HL-60/S4 treated with phorbol 12-myristate 13-acetate at 8.2 ng/mL for 4 days and 3 days (cell line): ENCODE data around the gene KCTD15.

Experiments used
- in situ Hi-C: fragments of 300-500 bp; cut with MboI; formaldehyde crosslinking; loops from 2 replicates; pipeline ENCODE4 v1.15.0; 2022; ENCODE audit warnings: low sequenced_read_pairs

KCTD15 gene

GRCh38 chr19:33832633-33833032, 36.0 kb downstream of the KCTD15 start:
- in situ Hi-C loops: no loop called here

GRCh38 chr19:33840382-33840781, 43.7 kb downstream of the KCTD15 start:
- in situ Hi-C loops: no loop called here

- in situ Hi-C loops: no loop called here
These were observed 44.1 kb downstream of the KCTD15 start for GRCh38 chr19:33840783-33841182.

- in situ Hi-C loops: no loop called here
These were observed 45.0 kb downstream of the KCTD15 start for GRCh38 chr19:33841685-33842084.

GRCh38 chr19:33844478-33844877, 47.8 kb downstream of the KCTD15 start:
- in situ Hi-C loops: no loop called here

GRCh38 chr19:33845498-33845897, 48.8 kb downstream of the KCTD15 start:
- in situ Hi-C loops: no loop called here

GRCh38 chr19:33849551-33850147, 53.0 kb downstream of the KCTD15 start:
- in situ Hi-C loops: no loop called here

- in situ Hi-C loops: no loop called here
These were observed 62.3 kb downstream of the KCTD15 start for GRCh38 chr19:33859016-33859415.

GRCh38 chr19:33860312-33861090, 63.8 kb downstream of the KCTD15 start:
- in situ Hi-C loops: no loop called here

GRCh38 chr19:33861950-33862349, 65.3 kb downstream of the KCTD15 start:
- in situ Hi-C loops: no loop called here

GRCh38 chr19:33862981-33863380, 66.3 kb downstream of the KCTD15 start:
- in situ Hi-C loops: no loop called here

GRCh38 chr19:33863436-33863835, 66.8 kb downstream of the KCTD15 start:
- in situ Hi-C loops: no loop called here

GRCh38 chr19:33864311-33864850, 67.7 kb downstream of the KCTD15 start:
- in situ Hi-C loops: no loop called here

GRCh38 chr19:33865306-33865705, 68.6 kb downstream of the KCTD15 start:
- in situ Hi-C loops: no loop called here
